ENCODE data around the gene SLC17A3. TPM values are rescaled to one million over a fixed set of nuclear protein-coding genes. Genes with fewer than 3 reads are reported as not detected.

Gene SLC17A3
- total RNA-seq, 1 experiment from 2014 or later = not detected

GRCh38 chr6:25832307-25832662, 41.8 kb downstream of the SLC17A3 start:
- POLR2A ChIA-PET = no interaction called here
- in situ Hi-C loops (cut with HindIII; ENCODE audit: low pct_unique_long_range_greater_than_20kb, low sequenced_read_pairs) = no loop called here
- ATAC-seq (no peak), DNase-seq (ENCODE audit: low read depth, low spot score) (no peak)
- H3K4me3 ChIP-seq (ENCODE audit: low read depth in 2 of 2, low read length in 2 of 2) = no peak overlapping the region
- no TSS peak for BruUV-seq (replicated peaks)
- intact Hi-C loops (cut with micrococcal nuclease; ENCODE audit: unreplicated experiment) = no loop called here
- no peaks in the 10 kb centered on the region for H3K9me3 ChIP-seq (ENCODE audit: control insufficient read depth, insufficient read depth, low read depth, low read length)
- no peaks in the 10 kb centered on the region for H3K4me1 ChIP-seq (ENCODE audit: control insufficient read depth, insufficient read depth, low read length)
- H3K27me3 ChIP-seq (ENCODE audit: control insufficient read depth, insufficient read depth, low read length) = peaks cover 14% of the 10 kb centered on the region
- CTCF ChIA-PET = no interaction called here
- H3K36me3 ChIP-seq (ENCODE audit: control insufficient read depth, insufficient read depth, low read length) = no peaks in the 10 kb centered on the region
- TF ChIP-seq CTCF (IDR thresholded peaks at IDR 0.05) = no peak
- TF ChIP-seq TCF7L2 (IDR thresholded peaks at IDR 0.05; ENCODE audit: low read depth, low read length) = no peak
- TF ChIP-seq POLR2AphosphoS5 (IDR thresholded peaks at IDR 0.05; ENCODE audit: low read depth, low read length) = no peak
- TF ChIP-seq REST (IDR thresholded peaks at IDR 0.05; ENCODE audit: insufficient read depth in 1 of 2, low read depth in 2 of 2, low read length in 1 of 2) = no peak
- no peak for TF ChIP-seq SIN3A (IDR thresholded peaks at IDR 0.05; ENCODE audit: borderline replicate concordance, insufficient read depth, low read depth, low read length)
- H3K27ac ChIP-seq (ENCODE audit: low read length) = no peak overlapping the region

- intact Hi-C loops (cut with micrococcal nuclease; ENCODE audit: unreplicated experiment) = no loop called here
- no TSS peak for BruUV-seq (replicated peaks)
- no peaks in the 10 kb centered on the region for H3K36me3 ChIP-seq (ENCODE audit: control insufficient read depth, insufficient read depth, low read length)
- no peak for ATAC-seq
- H3K27me3 ChIP-seq (ENCODE audit: control insufficient read depth, insufficient read depth, low read length) = peaks cover 12% of the 10 kb centered on the region
- DNase-seq (ENCODE audit: low read depth, low spot score) = no peak
- H3K4me3 ChIP-seq (ENCODE audit: low read depth in 2 of 2, low read length in 2 of 2) = no peak within 1 kb of the TSS
- ChIA-PET CTCF (no interaction called here), POLR2A (no interaction called here)
- H3K9me3 ChIP-seq (ENCODE audit: control insufficient read depth, insufficient read depth, low read depth, low read length) = no peaks in the 10 kb centered on the region
- no peaks in the 10 kb centered on the region for H3K4me1 ChIP-seq (ENCODE audit: control insufficient read depth, insufficient read depth, low read length)
- no peak for TF ChIP-seq REST (IDR thresholded peaks at IDR 0.05; ENCODE audit: insufficient read depth in 1 of 2, low read depth in 2 of 2, low read length in 1 of 2)
- TF ChIP-seq TCF7L2 (IDR thresholded peaks at IDR 0.05; ENCODE audit: low read depth, low read length) = no peak
- no peak for TF ChIP-seq SIN3A (IDR thresholded peaks at IDR 0.05; ENCODE audit: borderline replicate concordance, insufficient read depth, low read depth, low read length)
- TF ChIP-seq POLR2AphosphoS5 (IDR thresholded peaks at IDR 0.05; ENCODE audit: low read depth, low read length) = no peak
- no peak for TF ChIP-seq CTCF (IDR thresholded peaks at IDR 0.05)
- no peak within 1 kb of the TSS for H3K27ac ChIP-seq (ENCODE audit: low read length)
- in situ Hi-C loops (cut with HindIII; ENCODE audit: low pct_unique_long_range_greater_than_20kb, low sequenced_read_pairs) = no loop called here
Observed at GRCh38 chr6:25831532-25832306, 42.3 kb downstream of the SLC17A3 start, which contains the start of gene SLC17A1. SLC17A1 (minus strand) TSS chr6:25832052; CDS start chr6:25830557, 1,495 bp downstream.
